Hypothalamus (tissue), 51 donors: ENCODE data around the gene COMT.
"Not testable (repeated sequence)": the region's sequence is repeated elsewhere in the genome, so short reads cannot be mapped to it uniquely, and the experiment has no call there.

Source experiments
- DNase-seq, 51 donors: peaks; one replicate each; lab custom pipeline; 2025; lab: John Stamatoyannopoulos, UW

COMT gene

GRCh38 chr22:19926028-19926427, 15.5 kb upstream of the COMT start:
- DNase-seq = not testable (repeated sequence)

GRCh38 chr22:19927696-19928095, 13.9 kb upstream of the COMT start:
- no peak for DNase-seq

- DNase-seq = no peak
Observed at GRCh38 chr22:19928207-19928606, 13.4 kb upstream of the COMT start.

GRCh38 chr22:19929586-19930550, 11.7 kb upstream of the COMT start:
- no peak for DNase-seq

- DNase-seq = peak in 1 of 51 donors; percentile 18
Observed at GRCh38 chr22:19930551-19931486, 10.8 kb upstream of the COMT start.

- DNase-seq = no peak
Observed at GRCh38 chr22:19931514-19931913, 10.1 kb upstream of the COMT start.

- DNase-seq = no peak
Observed at GRCh38 chr22:19932367-19933206, 9.0 kb upstream of the COMT start.

- no peak for DNase-seq
Observed at GRCh38 chr22:19933341-19934241, 8.0 kb upstream of the COMT start.

- not testable (repeated sequence) for DNase-seq
Observed at GRCh38 chr22:19935123-19935718, 6.4 kb upstream of the COMT start.

- DNase-seq = no peak
Observed at GRCh38 chr22:19936513-19936912, 5.1 kb upstream of the COMT start.

GRCh38 chr22:19937616-19938473, 3.7 kb upstream of the COMT start:
- no peak for DNase-seq

- no peak for DNase-seq
Observed at GRCh38 chr22:19940536-19941364, 822 bp upstream of the COMT start.

GRCh38 chr22:19942157-19943081, 847 bp downstream of the COMT start:
- DNase-seq = peak in 7 of 51 donors; percentile 21 to 76 (median 49)

- DNase-seq = no peak
Observed at GRCh38 chr22:19943082-19944026, 1.8 kb downstream of the COMT start.
